ENCODE results near the gene AFF3.

DNA sequence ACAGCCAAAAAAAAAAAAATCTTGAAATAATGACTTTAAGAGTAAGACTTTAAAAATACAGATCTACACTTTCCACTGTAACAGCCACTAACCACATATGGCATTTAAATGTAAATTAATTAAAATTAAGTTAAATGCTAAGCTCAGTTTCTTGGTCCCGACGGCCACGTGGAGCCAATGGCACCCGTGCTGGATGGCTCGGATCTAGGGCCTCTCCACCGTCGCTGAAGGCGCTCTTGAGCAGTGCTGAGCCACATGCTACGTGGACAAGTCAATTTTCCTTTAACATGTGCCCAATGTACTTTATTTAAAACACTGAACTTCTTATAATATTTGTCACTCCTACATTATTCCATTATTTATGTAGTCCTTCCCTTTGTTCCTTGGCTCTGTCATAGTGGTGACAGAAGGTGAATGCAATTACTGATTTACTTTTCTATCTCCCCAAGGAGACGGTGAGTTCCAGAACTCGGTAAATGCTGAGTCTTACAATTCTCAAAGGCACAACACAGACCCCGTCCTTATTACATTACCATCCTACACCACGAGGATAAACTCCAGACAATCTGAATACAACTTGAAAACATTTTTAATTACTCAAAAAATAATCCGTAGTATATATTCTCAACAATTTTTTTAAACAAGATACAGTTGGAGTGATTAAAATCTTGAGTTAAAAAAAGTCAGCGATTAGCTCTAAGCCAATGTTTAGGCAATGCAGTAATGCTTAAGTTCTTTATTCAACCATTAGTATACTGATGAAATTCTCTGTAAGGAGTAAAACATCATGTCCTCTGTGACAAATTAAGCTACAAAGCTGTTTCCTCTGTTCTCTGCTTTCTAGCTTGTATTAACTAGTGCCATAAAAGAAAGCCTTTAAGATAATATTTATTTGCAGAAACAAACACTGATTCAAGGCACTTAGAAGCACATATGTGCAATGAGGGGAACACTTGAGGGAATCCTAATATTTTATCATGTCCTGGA lies 95.1 kb downstream of the AFF3 start:
- TF ChIP-seq, protein P1, sequence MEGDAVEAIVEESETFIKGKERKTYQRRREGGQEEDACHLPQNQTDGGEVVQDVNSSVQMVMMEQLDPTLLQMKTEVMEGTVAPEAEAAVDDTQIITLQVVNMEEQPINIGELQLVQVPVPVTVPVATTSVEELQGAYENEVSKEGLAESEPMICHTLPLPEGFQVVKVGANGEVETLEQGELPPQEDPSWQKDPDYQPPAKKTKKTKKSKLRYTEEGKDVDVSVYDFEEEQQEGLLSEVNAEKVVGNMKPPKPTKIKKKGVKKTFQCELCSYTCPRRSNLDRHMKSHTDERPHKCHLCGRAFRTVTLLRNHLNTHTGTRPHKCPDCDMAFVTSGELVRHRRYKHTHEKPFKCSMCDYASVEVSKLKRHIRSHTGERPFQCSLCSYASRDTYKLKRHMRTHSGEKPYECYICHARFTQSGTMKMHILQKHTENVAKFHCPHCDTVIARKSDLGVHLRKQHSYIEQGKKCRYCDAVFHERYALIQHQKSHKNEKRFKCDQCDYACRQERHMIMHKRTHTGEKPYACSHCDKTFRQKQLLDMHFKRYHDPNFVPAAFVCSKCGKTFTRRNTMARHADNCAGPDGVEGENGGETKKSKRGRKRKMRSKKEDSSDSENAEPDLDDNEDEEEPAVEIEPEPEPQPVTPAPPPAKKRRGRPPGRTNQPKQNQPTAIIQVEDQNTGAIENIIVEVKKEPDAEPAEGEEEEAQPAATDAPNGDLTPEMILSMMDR (IDR thresholded peaks at IDR 0.05): no peak
- no peak for TF ChIP-seq ZFX (IDR thresholded peaks at IDR 0.05; ENCODE audit: borderline replicate concordance)

All from 22Rv1 (cell line).